ENCODE results near the gene TRAK2.

GRCh38 chr2:201360256-201360655, 91.0 kb downstream of the TRAK2 start:
- TF ChIP-seq CTCF (IDR thresholded peaks at IDR 0.05 in 4 of 5, conservative IDR thresholded peaks at IDR 0.05 in 1 of 5) (no peak), POLR2A (IDR thresholded peaks at IDR 0.05) (no peak)

All from gastrocnemius medialis (tissue), 4 donors.